Measurements from ENCODE around the gene SDK1.
"Not testable (repeated sequence)": the region's sequence is repeated elsewhere in the genome, so short reads cannot be mapped to it uniquely, and the experiment has no call there.

Gene SDK1

DNA sequence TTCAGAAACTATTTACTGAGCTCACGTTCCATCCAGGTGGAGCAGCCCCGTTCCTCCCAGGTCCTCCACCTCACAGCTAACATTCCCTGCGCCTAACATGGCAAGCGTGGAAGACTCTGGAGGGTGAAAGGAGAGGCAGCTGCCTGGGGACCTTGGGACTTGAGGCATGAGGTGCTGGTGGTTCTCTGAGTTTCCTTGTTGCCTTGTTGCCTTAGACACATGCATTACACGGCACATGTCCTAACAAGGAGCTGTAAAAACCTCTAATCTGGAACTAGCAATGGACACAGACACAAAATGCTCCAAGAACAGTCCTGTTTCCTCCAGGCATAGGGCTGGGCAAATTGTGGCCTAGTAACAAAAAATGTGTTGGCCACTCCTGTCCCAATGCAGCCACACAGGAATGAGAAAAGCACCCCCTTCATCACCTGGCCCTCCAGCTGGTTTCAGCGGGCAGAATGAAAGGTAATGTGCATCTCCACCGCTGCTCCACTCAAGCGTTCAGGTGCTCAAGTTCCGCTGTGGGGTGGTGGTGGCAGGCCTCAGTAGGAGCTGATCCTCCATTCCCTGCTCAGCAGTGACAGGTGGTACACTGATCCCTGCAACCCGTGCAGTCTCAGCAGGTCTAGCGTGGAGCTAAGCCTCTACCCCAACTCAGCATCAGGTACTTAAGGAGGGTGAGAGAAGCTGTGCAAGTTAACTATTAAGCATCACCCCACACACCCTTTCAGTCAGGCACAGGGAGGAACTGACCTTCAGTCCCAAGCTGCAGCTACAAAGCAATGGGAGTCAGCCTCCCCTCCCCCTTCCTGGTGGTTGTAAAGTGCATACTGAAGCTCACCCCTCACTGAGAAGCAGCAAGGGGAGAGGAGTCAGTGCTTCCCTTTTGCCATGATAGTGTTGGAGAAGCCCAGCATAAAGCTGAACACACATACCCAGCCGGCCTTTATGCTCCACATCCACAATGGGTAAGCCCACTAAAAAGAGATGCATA, 382.8 kb downstream of the SDK1 start:
- DNase-seq = no peak

DNA sequence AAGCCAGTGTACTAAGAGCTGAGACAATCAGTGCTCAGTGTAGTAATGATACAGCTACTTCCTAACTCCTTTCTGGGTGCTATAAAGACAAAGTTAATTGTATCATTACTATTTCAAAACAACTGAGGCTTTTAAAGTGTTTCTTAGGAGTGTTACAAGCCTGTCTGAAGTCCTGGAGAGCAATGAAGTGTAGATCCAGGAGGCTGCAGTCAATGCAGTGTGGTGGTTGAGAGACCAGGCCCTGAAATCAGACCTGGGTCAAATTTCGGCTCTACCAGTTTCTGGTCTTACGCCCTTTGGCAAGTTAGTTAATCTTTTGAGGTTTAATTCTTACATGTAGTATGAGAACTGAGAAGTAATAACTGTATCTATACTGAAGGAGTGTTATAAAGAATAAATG, 387.0 kb downstream of the SDK1 start:
- no peak for DNase-seq

DNA sequence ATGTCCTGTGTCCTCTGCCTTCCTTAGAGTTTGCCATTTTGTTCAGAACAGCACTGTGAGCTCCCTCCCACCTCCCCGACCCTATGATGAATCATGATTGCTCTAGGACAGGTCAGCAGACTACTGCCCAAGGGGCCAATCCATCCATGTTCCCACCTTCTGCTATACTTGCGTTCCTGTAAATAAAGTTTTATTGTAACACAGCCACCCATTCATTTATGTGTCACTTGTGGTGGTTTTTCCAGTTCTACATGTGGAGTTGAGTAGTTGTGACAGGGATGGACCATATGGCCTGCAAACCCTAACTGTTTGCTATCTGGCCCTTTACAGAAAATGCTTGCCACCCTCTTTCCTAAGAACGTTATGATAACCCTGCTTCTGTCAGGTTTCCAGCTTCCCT, 387.8 kb downstream of the SDK1 start:
- no peak for DNase-seq

DNA sequence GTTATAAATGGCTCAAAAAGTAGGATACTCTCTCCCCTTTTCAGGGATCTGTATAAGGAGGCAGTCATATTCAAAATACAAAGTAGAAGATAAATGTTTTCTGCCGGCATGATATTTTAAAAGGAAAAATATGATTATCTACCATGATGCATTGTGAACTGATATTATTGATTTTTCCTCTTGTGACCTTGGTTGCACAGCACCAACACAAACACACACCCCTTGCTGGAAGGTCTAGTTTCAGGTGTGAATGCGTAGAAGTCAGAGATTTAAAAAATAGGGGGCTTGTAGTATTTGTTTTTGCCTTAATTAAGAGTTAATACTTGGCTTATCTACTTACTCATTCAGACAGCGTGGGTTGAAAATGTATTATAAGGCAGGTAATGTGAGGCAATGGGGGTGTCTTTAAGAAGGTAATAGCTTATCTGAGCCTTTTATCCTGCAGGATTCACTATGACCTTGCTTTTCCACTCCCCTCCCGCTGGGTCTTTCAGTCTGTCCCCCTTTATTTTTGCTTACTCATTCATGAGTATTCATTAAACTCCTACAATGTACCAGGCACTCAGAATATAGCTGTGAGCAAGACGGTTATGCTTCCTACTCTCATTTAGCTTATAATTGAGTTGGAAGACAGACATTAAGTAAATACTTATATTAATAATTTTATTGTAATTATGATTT, 390.6 kb downstream of the SDK1 start:
- no peak for DNase-seq

DNA sequence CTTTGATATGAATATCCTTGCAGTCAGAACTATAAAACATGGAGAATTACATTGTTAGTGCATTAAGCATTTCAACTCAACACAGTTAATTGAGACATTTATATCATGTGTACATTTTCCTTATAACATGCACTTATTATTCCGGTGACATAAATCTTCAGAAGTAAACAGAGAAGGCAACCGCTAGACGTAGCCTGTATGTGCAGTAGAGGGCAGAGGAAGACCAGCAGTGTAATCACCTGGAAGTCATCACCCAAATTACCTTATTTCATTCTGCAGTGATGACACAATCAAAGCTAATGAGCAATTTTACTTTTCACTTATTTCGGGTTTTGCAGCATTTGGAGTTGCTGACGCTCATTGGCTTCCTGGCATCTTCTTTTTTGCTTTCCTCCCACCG, 394.6 kb downstream of the SDK1 start:
- DNase-seq = no peak

DNA sequence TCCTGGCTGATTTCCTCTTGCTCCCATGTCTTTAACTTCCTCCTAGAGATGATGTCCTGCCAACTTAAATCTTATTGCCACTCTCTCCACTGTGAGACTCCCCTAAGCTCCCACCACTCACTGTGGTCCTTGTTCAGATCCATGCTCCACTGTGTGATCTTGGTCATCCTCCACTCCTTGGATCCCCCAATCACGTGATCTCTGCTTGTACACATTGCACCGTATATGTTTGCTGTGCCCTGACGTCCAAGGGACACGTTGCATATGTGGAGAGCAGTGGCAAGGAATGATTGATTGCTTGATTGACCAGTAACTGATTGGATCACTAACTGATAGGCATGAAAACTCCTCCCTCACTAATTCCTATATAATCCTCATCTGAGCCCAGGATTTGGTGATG, 395.1 kb downstream of the SDK1 start:
- DNase-seq = no peak

DNA sequence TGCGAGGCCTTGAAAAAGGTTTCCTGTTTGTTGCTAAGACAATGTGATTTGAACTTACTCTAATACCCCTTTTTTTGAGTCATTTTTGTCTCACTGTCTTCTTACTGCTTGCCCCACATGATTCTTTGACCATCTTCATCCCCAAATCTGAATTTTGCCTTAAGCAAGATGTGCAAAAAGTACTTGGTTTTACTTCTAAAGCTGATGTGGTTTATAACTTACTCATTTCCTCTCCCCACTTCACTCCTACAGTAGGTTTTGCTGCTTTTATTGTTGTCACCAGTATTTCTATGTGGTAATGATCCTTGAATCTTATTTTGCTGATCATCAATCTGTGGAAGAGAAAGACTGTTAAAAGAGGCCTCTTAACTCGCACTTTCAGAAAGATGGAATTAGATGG, 396.4 kb downstream of the SDK1 start:
- no peak for DNase-seq

DNA sequence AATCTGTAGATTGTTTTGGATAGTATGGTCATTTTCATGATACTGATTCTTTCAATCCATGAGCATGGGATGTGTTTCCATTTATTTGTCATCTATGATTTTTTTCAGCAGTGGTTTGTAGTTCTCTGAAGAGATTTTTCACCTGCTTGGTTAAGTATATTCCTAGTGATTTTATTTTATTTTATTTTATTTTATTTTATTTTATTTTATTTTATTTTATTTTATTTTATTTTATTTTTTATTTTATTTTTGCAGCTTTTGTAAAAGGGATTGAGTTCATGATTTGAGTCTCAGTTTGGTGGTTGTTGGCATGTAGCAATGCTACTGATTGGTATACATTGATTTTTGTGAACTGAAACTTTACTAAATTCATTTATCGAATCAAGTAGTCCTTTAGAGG, 404.2 kb downstream of the SDK1 start:
- DNase-seq = no peak

DNA sequence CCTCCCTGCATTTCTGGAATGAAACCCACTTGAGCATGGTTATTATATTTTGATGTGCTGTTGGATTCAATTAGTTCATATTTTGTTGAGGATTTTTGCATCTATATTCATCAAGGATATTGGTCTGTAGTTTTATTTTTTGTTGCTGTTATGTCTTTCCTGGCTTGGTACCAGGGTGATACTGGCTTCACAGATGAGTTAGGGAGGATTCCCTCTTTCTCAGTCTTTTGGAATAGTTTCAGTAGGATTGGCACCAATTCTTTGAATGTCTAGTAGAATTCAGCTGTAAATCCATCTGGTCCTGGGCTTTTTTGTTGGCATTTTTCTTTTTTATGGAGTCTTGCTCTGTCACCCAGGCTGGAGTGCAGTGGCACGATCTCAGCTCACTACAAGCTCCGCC, 405.0 kb downstream of the SDK1 start:
- not testable (repeated sequence) for DNase-seq

DNA sequence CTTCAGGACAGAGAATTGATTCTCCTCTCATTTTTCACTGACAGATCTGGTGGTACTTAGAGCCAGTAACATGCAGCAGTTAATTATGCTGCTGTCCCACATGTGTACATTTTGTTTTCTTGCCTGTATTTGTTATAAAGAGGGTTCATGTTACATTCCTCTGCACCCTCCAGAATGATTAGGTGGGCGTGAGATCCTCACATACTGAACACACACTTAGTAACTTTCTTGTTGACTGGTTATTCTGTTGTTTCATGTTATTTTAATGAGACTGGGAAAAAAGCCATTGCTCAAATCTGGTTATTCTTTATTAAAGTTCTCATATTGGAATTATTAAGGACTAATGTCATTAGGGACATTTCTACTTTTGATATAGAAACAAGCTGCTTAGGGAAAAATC, 409.1 kb downstream of the SDK1 start:
- no peak for DNase-seq

DNA sequence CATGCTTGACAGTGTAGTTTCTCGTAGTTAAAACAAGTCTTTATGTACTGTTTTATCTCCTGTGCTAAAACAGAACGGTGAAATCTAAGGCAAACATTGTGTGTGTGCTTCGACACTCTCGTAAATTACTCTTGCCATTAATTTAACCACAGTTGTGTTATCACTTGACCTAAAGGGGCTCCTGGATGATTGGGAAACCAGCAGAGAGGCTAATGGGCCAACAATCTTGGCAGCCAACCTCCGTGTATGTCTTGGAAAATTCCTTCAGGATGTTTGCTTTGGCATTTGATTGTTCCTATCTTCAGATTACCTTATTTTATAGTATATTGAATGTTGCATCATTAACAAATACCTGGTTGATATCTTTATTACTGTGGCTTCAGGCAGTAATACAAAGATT, 409.5 kb downstream of the SDK1 start:
- no peak for DNase-seq

DNA sequence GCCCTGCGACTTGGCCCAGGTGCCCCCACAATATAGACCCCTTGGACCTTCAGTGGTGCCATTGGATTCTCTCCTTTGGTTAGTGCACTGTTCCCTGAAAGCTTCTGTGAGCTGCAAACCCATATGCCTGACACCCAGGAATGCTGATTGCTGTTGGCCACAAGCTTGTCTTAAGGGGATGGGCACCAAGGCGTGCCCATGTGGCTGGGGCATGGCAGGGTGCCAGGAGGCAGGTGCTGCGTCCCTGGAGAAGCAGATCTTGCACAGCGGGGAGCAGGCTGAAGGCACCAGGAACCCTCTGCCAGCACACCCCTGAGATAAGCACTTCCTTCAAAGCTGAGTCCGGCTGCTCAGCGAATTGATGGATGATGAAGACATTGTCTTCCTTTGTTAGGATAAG, 411.8 kb downstream of the SDK1 start:
- no peak for DNase-seq

DNA sequence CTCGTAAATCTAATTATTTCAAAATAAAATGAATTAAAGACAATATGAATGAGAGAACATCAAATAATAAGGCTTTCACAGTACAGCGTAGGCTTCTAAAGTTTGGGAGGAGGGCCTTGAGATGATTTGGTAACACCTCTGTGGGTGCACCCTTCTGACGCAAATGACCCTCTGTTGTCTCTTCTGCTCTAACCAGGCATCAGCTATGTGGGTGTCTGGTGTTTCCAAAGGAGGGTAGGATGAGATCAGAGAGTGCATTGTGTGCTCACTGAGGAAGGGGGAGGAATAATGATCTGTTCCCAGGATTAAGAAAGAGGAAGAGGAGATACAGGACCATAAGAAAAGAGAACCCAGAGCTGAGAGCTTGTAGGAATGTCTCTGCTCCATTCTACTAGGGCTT, 420.4 kb downstream of the SDK1 start:
- DNase-seq = no peak

DNA sequence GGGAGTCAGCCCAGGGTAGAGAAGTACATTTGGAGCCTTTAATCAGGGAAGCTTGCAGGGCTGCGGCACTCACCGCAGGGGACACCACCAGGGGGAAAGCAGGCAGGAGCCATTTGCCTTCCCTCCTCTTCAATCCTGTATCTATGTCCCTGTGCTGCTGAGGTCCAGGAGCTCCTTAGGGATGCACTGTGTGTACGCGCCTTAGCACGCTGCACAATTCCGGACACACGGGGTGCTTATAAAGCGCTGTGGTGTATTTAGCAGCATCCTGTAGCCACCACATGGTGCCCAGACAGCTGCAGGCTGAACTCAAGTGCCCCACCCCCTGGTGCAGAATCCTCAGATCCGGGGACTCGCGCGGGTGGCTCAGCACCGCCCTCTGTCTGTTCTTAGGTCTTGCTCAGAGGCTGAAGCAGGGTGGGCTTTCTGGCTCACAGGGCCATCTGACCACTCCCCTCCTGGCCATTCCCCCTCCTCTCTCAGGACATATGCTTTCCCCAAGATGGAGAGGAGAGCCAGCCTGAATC, 421.4 kb downstream of the SDK1 start:
- no peak for DNase-seq

DNA sequence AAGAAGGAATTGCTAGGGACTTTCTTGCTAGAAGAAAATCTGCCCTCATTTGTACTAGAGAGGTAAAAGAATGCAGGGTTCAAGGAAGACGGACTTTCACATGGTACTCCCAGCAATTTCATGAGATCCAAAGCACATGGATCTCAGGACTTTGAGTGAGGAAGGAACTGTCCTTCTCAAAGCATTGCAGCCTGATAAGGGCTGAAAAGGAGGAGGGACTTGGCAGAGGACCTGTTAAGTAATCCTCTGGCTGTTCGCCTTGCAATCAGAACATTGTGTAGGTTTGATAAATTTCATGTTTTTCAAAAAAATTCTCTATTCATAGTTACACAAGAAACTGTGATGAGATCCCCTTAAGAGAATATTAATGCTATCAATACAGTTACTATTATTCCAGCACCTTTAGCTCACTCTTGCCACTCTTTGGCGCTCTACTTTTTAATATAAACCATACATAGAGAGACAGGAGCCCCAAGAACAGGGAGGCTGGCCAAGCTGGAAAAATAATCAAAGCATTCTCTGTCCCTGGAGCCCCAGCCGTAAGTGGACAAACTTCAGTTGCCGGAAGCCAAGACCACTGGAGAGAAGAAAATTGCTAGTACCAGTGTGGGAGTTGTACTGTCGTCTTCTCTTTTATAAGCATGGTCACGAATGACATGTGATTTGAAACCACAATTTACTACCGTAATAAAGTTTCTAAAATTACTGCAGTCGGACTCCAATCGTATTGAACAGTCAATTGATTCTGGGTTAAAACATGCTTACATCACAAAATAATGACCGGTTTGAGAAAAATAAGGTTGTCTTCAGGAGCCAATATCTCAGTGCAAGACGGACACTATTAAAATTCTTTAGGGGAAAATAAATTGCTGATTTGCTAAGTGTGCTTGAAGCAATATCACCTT, 424.4 kb downstream of the SDK1 start:
- DNase-seq = no peak

DNA sequence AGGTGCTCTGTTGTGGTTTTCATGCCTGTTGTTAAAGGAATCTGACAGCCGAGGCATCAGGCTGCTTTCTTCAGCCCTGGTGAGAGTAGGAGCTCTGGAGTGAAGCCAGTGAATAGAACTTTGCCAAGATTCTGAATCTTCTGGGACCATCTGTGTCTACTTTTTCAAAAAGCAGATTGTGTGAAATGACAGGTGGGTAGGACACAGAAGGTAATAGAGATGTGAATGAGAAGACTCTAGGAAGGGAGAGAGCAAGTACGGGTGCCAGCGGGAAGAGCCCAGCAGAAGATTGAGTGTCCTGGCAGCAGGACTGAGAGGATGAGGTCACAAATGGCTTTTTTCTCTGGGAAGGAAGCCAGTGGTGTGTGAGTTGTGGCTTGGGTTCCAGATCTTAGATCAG, 429.2 kb downstream of the SDK1 start:
- DNase-seq = no peak

DNA sequence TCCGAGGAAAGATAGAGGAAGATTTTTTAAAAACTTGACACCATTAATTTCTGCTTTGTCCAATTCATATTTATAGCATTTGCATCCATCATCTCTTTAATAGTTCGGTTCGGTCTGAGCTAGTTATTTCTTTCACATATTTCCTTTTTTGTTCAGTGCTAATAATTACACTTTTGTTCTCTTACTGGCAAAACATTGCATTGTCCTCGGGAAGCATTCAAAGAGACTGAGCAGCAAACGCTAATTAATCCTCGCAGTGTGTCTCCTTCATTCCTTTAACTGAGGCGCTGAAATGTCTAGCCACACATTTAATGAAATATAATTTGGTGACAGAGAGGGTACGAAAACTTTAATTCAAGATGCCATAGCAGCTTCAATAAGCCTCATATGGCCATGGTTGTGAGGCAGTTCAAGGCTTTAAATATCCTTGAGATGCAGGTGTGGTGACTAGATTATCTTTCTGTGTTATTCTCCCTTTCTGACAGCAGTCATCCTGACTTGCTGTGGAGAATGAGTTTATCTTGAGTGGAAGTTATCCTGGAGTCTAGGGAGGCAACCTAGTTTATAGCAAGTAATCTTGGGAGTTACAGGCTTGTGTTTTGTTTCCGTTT, 431.4 kb downstream of the SDK1 start:
- DNase-seq = no peak

DNA sequence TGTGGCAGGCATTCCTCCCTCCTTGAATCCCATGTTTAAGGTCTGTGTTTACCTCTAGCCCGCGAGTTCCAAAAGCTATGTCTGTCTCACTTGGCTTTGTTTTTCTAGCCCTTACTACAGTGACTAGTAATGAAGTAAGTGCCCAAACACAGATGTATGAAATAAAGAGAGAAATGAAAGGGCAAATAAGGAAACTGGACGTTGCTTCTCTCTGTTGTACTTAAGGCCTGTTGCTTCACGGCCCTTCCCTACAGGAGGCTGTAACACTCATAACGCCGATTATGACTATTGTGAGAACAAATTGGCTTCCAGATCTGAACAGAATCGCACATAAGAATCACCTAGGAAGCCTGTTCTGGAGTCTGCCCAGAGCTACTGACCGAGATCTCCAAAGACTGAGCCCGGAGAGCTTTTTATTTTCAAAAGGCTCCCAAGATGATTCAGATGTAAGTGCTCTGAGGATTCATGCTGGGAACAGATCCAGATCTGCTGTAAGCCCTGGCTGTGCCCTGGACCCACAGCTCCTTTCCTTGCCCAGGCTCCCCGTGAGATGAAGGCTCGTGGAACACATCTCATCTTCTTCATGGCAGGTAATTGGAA, 432.6 kb downstream of the SDK1 start:
- no peak for DNase-seq

DNA sequence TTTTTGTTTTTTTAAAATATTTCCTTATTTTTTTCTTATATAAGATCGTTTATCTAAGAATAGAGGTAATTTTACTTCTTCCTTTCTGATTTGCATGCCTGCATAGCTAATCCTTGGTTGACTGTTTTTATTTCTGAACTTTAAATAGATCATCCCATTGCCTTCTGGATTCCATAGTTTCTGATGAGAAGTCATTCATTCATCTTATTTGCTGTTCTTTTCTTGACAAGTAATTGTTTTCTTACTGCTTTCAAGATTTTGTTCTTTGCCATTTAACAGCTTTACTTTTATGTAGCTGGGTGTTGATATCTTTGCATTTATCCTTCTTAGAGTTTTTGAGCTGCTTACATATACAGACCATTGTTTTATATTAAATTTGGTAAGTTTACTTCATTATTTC, 437.9 kb downstream of the SDK1 start:
- DNase-seq = no peak

DNA sequence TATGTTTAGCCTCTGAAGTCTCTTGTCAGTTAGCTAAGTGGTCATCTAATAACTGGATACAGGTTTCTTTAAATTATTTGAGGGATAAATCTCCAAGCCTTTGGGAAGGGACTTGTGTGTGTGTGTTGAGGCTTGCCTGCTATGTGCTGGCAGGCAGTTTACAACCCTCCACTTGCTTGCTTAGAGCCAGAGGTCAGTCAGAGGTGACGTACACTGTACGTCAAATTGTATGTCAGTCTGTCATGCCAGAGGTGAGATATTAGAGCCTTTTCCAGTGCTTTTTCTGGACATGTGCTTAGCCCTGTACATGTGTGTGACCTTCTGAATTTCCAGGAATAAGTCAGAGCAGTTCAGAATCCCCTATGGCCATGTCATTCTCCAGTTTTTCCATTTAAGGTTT, 438.9 kb downstream of the SDK1 start:
- no peak for DNase-seq

DNA sequence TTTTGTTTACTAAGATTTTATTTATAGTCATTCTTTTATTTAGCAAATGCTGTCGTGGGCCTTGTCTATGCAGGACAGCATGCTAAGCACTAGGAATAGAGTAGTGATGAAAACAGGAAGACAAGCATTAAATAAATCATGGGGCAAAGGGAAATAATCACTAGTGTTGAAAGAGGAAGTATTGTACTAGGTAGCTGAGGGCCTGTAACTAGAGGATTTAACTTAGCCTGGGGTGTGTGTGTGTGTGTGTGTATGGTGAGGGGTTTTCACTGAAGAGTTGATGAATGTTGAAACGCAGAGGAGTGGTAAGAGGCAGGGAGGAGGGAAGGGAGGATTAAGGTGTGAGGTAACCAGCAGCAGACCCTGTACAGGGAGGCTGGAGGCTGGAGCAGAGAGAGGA, 446.4 kb downstream of the SDK1 start:
- no peak for DNase-seq

DNA sequence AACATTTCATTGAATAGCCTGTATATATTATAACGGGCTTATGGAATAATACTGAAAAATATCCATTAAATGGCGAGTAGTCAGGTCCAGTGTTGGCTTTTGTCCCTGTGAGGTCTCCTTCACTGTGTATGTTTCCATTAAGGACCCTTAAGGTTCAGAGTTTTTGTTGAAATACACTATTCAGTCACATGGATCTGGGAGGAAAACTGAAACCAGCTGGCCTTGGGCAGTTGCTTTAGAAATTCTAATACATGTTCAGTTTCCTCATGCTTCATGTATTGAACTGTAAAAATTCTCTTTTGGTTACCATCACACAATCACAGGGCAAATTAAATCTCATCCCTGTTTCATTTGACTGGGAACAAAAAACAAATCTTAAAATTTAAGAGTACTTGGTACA, 447.3 kb downstream of the SDK1 start:
- no peak for DNase-seq

All from T1000 (cell line).